Measurements from ENCODE around the gene TMEM205.
A peak's percentile ranks its signal among the peaks of the same experiment; 100 is the strongest.
"Not testable (repeated sequence)": the region's sequence is repeated elsewhere in the genome, so short reads cannot be mapped to it uniquely, and the experiment has no call there.

TMEM205 gene

GRCh38 chr19:11354102-11354501 is 8.0 kb upstream of the TMEM205 start:
- not testable (repeated sequence) for H3K4me1 ChIP-seq (ENCODE audit: control insufficient read depth, insufficient read depth, low read length); H3K27me3 ChIP-seq (ENCODE audit: control insufficient read depth, insufficient read depth, low read length); H3K4me2 ChIP-seq (ENCODE audit: low read length); H3K36me3 ChIP-seq (ENCODE audit: insufficient read depth, low read length); H3K4me3 ChIP-seq (ENCODE audit: low read length); H3K9me3 ChIP-seq (replicated peaks; ENCODE audit: low read length); H3K9ac ChIP-seq (ENCODE audit: low read depth, low read length)

- H3K9me3 ChIP-seq (replicated peaks; ENCODE audit: low read length): peaks cover 7% of the 10 kb centered on the region
- no peak overlapping the region for H3K9ac ChIP-seq (ENCODE audit: low read depth, low read length)
- H3K27me3 ChIP-seq (ENCODE audit: control insufficient read depth, insufficient read depth, low read length): no peaks in the 10 kb centered on the region
- no peak overlapping the region for H3K4me3 ChIP-seq (ENCODE audit: low read length)
- H3K36me3 ChIP-seq (ENCODE audit: insufficient read depth, low read length): no peaks in the 10 kb centered on the region
- H3K4me2 ChIP-seq (ENCODE audit: low read length): no peak overlapping the region
- H3K4me1 ChIP-seq (ENCODE audit: control insufficient read depth, insufficient read depth, low read length): peaks cover 17% of the 10 kb centered on the region
These were observed 3.1 kb upstream of the TMEM205 start for GRCh38 chr19:11349171-11349570.

DNA sequence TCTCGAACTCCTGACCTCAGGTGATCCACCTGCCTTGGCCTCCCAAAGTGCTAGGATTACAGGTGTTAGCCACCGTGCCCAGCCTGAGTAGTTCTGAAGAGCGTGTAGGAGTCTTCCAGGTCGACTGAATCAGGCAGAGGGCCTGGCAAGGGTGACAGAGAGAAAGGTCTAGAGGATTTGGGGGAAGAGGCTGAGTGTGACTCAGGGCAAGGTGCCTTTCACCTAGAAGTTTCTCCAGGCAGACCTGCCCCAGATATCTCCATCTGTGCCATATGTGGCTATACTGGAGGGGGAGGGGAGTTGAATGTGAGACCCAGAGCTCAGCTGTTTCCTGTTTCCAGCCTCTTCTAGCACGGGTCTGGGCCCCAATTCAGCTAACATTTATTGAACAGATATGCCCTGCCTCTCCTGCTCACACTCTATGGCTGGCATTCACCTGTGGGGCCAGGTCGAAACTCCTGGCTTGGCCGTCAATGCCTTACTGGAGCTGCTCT is 1.5 kb upstream of the TMEM205 start:
- peaks cover 7% of the 10 kb centered on the region for H3K9me3 ChIP-seq (replicated peaks; ENCODE audit: low read length)
- no peaks in the 10 kb centered on the region for H3K36me3 ChIP-seq (ENCODE audit: insufficient read depth, low read length)
- no peak overlapping the region for H3K9ac ChIP-seq (ENCODE audit: low read depth, low read length)
- no peaks in the 10 kb centered on the region for H3K27me3 ChIP-seq (ENCODE audit: control insufficient read depth, insufficient read depth, low read length)
- H3K4me1 ChIP-seq (ENCODE audit: control insufficient read depth, insufficient read depth, low read length): peaks cover 19% of the 10 kb centered on the region
- no peak overlapping the region for H3K4me3 ChIP-seq (ENCODE audit: low read length)
- H3K4me2 ChIP-seq (ENCODE audit: low read length): no peak overlapping the region

DNA sequence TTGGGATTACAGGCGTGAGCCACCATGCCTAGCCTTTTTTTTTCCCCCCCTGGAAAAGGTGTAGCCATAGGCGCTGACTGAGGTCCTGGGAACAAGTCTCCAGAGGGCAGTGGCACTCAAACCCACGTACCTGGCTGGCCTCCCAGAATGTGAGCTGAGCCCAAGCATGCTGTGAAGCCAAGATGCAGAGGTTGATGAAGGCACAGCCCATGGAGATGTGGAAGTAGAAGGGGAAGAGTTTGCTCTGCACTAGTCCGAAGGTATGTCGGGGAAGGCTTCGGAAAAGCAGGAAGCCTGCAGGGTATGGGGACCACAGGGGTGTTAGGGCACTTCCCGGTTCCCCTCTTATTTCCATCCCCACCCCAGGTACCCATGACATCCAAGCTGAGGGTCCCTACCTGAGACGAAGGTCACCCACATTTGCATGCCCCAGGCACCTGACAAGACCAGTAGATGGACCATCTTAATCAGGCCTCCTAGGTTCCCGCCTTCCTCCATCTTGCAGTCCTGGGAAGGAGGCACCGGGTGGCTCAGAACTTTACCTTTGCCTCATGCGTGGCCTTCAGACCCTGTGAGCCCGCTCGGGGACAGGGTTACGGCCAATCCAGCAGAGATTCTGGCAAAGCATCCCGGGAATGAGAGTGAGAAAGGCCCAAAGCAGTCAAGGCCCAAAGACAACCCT is 805 bp downstream of the TMEM205 start:
- no peaks in the 10 kb centered on the region for H3K36me3 ChIP-seq (ENCODE audit: insufficient read depth, low read length)
- no peaks in the 10 kb centered on the region for H3K27me3 ChIP-seq (ENCODE audit: control insufficient read depth, insufficient read depth, low read length)
- peak overlapping the region; percentile 84 for H3K4me2 ChIP-seq (ENCODE audit: low read length)
- H3K4me3 ChIP-seq (ENCODE audit: low read length): peak overlapping the region; percentile 78
- peaks cover 7% of the 10 kb centered on the region for H3K9me3 ChIP-seq (replicated peaks; ENCODE audit: low read length)
- H3K4me1 ChIP-seq (ENCODE audit: control insufficient read depth, insufficient read depth, low read length): peaks cover 19% of the 10 kb centered on the region
- H3K9ac ChIP-seq (ENCODE audit: low read depth, low read length): peak overlapping the region; percentile 81

GRCh38 chr19:11342429-11342828 is 3.6 kb downstream of the TMEM205 start:
- H3K4me2 ChIP-seq (ENCODE audit: low read length): no peak overlapping the region
- H3K9ac ChIP-seq (ENCODE audit: low read depth, low read length): no peak overlapping the region
- no peaks in the 10 kb centered on the region for H3K36me3 ChIP-seq (ENCODE audit: insufficient read depth, low read length)
- H3K9me3 ChIP-seq (replicated peaks; ENCODE audit: low read length): no peaks in the 10 kb centered on the region
- H3K27me3 ChIP-seq (ENCODE audit: control insufficient read depth, insufficient read depth, low read length): peaks cover 6% of the 10 kb centered on the region
- peaks cover 34% of the 10 kb centered on the region for H3K4me1 ChIP-seq (ENCODE audit: control insufficient read depth, insufficient read depth, low read length)
- no peak overlapping the region for H3K4me3 ChIP-seq (ENCODE audit: low read length)

DNA sequence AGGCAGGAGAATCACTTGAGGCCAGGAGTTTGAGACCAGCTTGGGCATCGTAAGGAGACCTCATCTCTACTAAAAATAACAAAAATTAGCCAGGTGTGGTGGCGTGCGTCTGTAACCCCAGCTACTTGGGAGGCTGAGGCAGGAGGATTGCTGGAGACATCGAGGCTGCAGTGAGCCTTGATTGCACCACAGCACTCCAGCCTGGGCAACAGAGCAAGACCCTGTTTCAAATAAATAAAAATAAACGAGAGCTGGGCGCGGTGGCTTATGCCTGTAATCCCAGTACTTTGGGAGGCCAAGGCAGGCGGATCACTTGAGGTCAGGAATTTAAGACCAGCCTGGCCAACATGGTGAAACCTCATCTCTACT is 6.0 kb downstream of the TMEM205 start:
- not testable (repeated sequence) for H3K9me3 ChIP-seq (replicated peaks; ENCODE audit: low read length); H3K27me3 ChIP-seq (ENCODE audit: control insufficient read depth, insufficient read depth, low read length); H3K36me3 ChIP-seq (ENCODE audit: insufficient read depth, low read length); H3K9ac ChIP-seq (ENCODE audit: low read depth, low read length)
- Histone ChIP-seq H3K4me2 (ENCODE audit: low read length) (peak overlapping the region; percentile 80), H3K4me1 (ENCODE audit: control insufficient read depth, insufficient read depth, low read length) (peaks cover 19% of the 10 kb centered on the region), H3K4me3 (ENCODE audit: low read length) (peak overlapping the region; percentile 59)

GRCh38 chr19:11339254-11340098 is 6.6 kb downstream of the TMEM205 start, which contains the start of gene RAB3D:
RAB3D (minus strand) TSS chr19:11339657; CDS start chr19:11337399, 2,258 bp downstream.
- H3K4me1 ChIP-seq (ENCODE audit: control insufficient read depth, insufficient read depth, low read length): peaks cover 17% of the 10 kb centered on the region
- no peaks in the 10 kb centered on the region for H3K36me3 ChIP-seq (ENCODE audit: insufficient read depth, low read length)

GRCh38 chr19:11338569-11339253 is 7.4 kb downstream of the TMEM205 start:
- no peak overlapping the region for H3K9ac ChIP-seq (ENCODE audit: low read depth, low read length)

More at GRCh38 chr19:11339254-11340098, 6.6 kb downstream of the TMEM205 start, which contains the start of gene RAB3D:
- Histone ChIP-seq H3K27me3 (ENCODE audit: control insufficient read depth, insufficient read depth, low read length) (peaks cover 6% of the 10 kb centered on the region), H3K9ac (ENCODE audit: low read depth, low read length) (no peak within 1 kb of the TSS), H3K4me3 (ENCODE audit: low read length) (peak within 1 kb of the TSS; percentile 59), H3K4me2 (ENCODE audit: low read length) (peak within 1 kb of the TSS; percentile 80), H3K9me3 (replicated peaks; ENCODE audit: low read length) (no peaks in the 10 kb centered on the region)

GRCh38 chr19:11338121-11338520 is 7.9 kb downstream of the TMEM205 start:
- Histone ChIP-seq H3K4me1 (ENCODE audit: control insufficient read depth, insufficient read depth, low read length) (peaks cover 15% of the 10 kb centered on the region), H3K36me3 (ENCODE audit: insufficient read depth, low read length) (no peaks in the 10 kb centered on the region), H3K9ac (ENCODE audit: low read depth, low read length) (no peak overlapping the region), H3K4me3 (ENCODE audit: low read length) (no peak overlapping the region), H3K4me2 (ENCODE audit: low read length) (no peak overlapping the region), H3K9me3 (replicated peaks; ENCODE audit: low read length) (no peaks in the 10 kb centered on the region), H3K27me3 (ENCODE audit: control insufficient read depth, insufficient read depth, low read length) (peaks cover 6% of the 10 kb centered on the region)

More at GRCh38 chr19:11338569-11339253, 7.4 kb downstream of the TMEM205 start:
- Histone ChIP-seq H3K4me3 (ENCODE audit: low read length) (peak overlapping the region; percentile 59), H3K36me3 (ENCODE audit: insufficient read depth, low read length) (no peaks in the 10 kb centered on the region), H3K4me1 (ENCODE audit: control insufficient read depth, insufficient read depth, low read length) (peaks cover 15% of the 10 kb centered on the region), H3K27me3 (ENCODE audit: control insufficient read depth, insufficient read depth, low read length) (peaks cover 6% of the 10 kb centered on the region), H3K9me3 (replicated peaks; ENCODE audit: low read length) (no peaks in the 10 kb centered on the region), H3K4me2 (ENCODE audit: low read length) (peak overlapping the region; percentile 80)

- H3K4me2 ChIP-seq (ENCODE audit: low read length): no peak overlapping the region
- no peaks in the 10 kb centered on the region for H3K36me3 ChIP-seq (ENCODE audit: insufficient read depth, low read length)
- peaks cover 6% of the 10 kb centered on the region for H3K27me3 ChIP-seq (ENCODE audit: control insufficient read depth, insufficient read depth, low read length)
- no peak overlapping the region for H3K4me3 ChIP-seq (ENCODE audit: low read length)
- peaks cover 15% of the 10 kb centered on the region for H3K4me1 ChIP-seq (ENCODE audit: control insufficient read depth, insufficient read depth, low read length)
- no peaks in the 10 kb centered on the region for H3K9me3 ChIP-seq (replicated peaks; ENCODE audit: low read length)
- no peak overlapping the region for H3K9ac ChIP-seq (ENCODE audit: low read depth, low read length)
These were observed 9.0 kb downstream of the TMEM205 start for GRCh38 chr19:11337080-11337479.

DNA sequence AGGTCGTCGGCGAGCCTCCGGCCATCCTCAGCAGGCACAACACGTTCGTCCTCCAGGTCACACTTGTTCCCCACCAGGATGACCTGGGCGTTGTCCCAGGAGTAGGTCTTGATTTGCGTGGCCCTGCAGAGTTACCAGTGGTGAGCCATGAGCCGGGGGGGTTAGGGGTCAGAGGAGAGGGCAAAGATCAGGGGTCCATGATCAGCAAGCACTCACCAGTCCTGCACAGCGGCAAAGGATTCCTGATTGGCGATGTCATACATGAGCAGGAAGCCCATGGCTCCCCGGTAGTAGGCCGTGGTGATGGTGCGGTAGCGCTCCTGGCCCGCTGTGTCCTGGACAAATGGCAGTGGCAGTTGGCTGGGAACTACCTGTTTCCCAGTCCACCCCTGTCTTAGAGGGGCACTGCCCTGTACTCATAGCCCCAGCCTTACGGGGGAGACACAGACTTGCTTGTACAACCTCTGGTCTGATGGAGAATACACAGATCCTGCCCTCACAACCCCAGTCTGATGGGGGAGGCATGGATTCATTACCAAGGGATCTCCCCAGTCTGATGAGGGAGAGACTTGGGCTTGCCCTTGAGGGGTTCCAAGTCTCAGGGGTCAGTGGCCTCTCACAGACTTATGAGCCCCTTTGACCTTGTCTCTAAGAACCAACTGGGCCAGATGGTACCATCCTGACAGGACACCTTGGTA is 10.5 kb downstream of the TMEM205 start:
- H3K27me3 ChIP-seq (ENCODE audit: control insufficient read depth, insufficient read depth, low read length): peaks cover 6% of the 10 kb centered on the region
- H3K4me3 ChIP-seq (ENCODE audit: low read length): no peak overlapping the region
- H3K4me1 ChIP-seq (ENCODE audit: control insufficient read depth, insufficient read depth, low read length): peaks cover 15% of the 10 kb centered on the region
- no peaks in the 10 kb centered on the region for H3K36me3 ChIP-seq (ENCODE audit: insufficient read depth, low read length)
- no peaks in the 10 kb centered on the region for H3K9me3 ChIP-seq (replicated peaks; ENCODE audit: low read length)
- H3K4me2 ChIP-seq (ENCODE audit: low read length): no peak overlapping the region
- no peak overlapping the region for H3K9ac ChIP-seq (ENCODE audit: low read depth, low read length)

Measured in skeletal muscle satellite cell (primary cell).